Effector CD8-positive, alpha-beta T cell (primary cell): ENCODE measurements around the gene GARIN1A.
"Not testable (repeated sequence)": the region's sequence is repeated elsewhere in the genome, so short reads cannot be mapped to it uniquely, and the experiment has no call there.

Source experiments
- DNase-seq: peaks from one replicate; lab custom pipeline; 2025; lab: John Stamatoyannopoulos, UW

Gene GARIN1A

GRCh38 chr7:128683270-128683669 is 11.2 kb downstream of the GARIN1A start:
- DNase-seq = not testable (repeated sequence)

- not testable (repeated sequence) for DNase-seq
These were observed 11.6 kb downstream of the GARIN1A start for GRCh38 chr7:128683738-128684137.

GRCh38 chr7:128687131-128687530 is 15.0 kb downstream of the GARIN1A start:
- no peak for DNase-seq

GRCh38 chr7:128688492-128688891 is 16.4 kb downstream of the GARIN1A start:
- DNase-seq = no peak

- not testable (repeated sequence) for DNase-seq
These were observed 17.3 kb downstream of the GARIN1A start for GRCh38 chr7:128689161-128689935.

GRCh38 chr7:128691227-128691626 is 19.1 kb downstream of the GARIN1A start:
- no peak for DNase-seq

- no peak for DNase-seq
These were observed 20.7 kb downstream of the GARIN1A start for GRCh38 chr7:128692623-128693270.

GRCh38 chr7:128693373-128694015 is 21.4 kb downstream of the GARIN1A start:
- no peak for DNase-seq

- DNase-seq = no peak
These were observed 22.6 kb downstream of the GARIN1A start for GRCh38 chr7:128694738-128695137.

GRCh38 chr7:128697302-128697905 is 25.3 kb downstream of the GARIN1A start:
- DNase-seq = peak; percentile 23

GRCh38 chr7:128699196-128699712 is 27.2 kb downstream of the GARIN1A start:
- no peak for DNase-seq

- no peak for DNase-seq
These were observed 27.8 kb downstream of the GARIN1A start for GRCh38 chr7:128699895-128700294.

- DNase-seq = no peak
These were observed 29.1 kb downstream of the GARIN1A start for GRCh38 chr7:128701062-128701785.

GRCh38 chr7:128703609-128704241 is 31.6 kb downstream of the GARIN1A start:
- DNase-seq = no peak

GRCh38 chr7:128705891-128706333 is 33.8 kb downstream of the GARIN1A start:
- DNase-seq = no peak

- no peak for DNase-seq
These were observed 35.7 kb downstream of the GARIN1A start for GRCh38 chr7:128707752-128708151.

GRCh38 chr7:128708235-128708634 is 36.1 kb downstream of the GARIN1A start:
- DNase-seq = no peak

GRCh38 chr7:128708824-128709223 is 36.7 kb downstream of the GARIN1A start:
- no peak for DNase-seq

- no peak for DNase-seq
These were observed 38.4 kb downstream of the GARIN1A start for GRCh38 chr7:128710481-128710880.

- DNase-seq = no peak
These were observed 41.7 kb downstream of the GARIN1A start for GRCh38 chr7:128713794-128714193.
